GM23338 (cell line): ENCODE results near the gene HNF1A.

ENCODE experiments used
- CTCF ChIP-seq, 2 experiments: fragments of 200-600 bp in 1 of 2; sonication (generic) in 1 of 2; conservative IDR thresholded peaks; 2 replicates each; pipeline versions ENCODE4 v1.5.1 to v1.6.1; 2016 to 2017; ENCODE audit warnings: antibody characterized with exemption in 2 of 2, low read depth in 2 of 2, mild to moderate bottlenecking in 2 of 2, moderate library complexity in 1 of 2
- EZH2 ChIP-seq: fragments of 200-600 bp; sonication (generic); IDR thresholded peaks from one replicate; pipeline ENCODE4 v1.8.0; 2017; ENCODE audit warnings: antibody characterized with exemption, mild to moderate bottlenecking, low read depth; ENCODE audit not compliant: unreplicated experiment
- JUNB ChIP-seq: IDR thresholded peaks from one replicate; pipeline ENCODE4 v1.6.1; 2016; ENCODE audit warnings: antibody characterized with exemption; ENCODE audit not compliant: unreplicated experiment
- POLR2AphosphoS5 ChIP-seq: IDR thresholded peaks from 2 replicates; pipeline ENCODE4 v1.6.1; 2016; ENCODE audit warnings: antibody characterized with exemption, low read depth
- REST ChIP-seq: IDR thresholded peaks from one replicate; pipeline ENCODE4 v1.6.1; 2018; ENCODE audit warnings: antibody characterized with exemption; ENCODE audit not compliant: unreplicated experiment

- TF ChIP-seq JUNB (no peak), CTCF (conservative IDR thresholded peaks at IDR 0.05; ENCODE audit: low read depth in 2 of 2) (no peak), EZH2 (no peak), POLR2AphosphoS5 (no peak), REST (no peak)
Measured at GRCh38 chr12:120932956-120933526, 45.3 kb upstream of the HNF1A start.
